HUDEP-2 (cell line): Measurements from ENCODE around the gene KRT72.

Experiments used
- DNase-seq, 76 experiments: peaks; one replicate each; lab custom pipeline; 2025; ENCODE audit not compliant: unreplicated experiment in 76 of 76; lab: John Stamatoyannopoulos, UW

Gene KRT72

DNA sequence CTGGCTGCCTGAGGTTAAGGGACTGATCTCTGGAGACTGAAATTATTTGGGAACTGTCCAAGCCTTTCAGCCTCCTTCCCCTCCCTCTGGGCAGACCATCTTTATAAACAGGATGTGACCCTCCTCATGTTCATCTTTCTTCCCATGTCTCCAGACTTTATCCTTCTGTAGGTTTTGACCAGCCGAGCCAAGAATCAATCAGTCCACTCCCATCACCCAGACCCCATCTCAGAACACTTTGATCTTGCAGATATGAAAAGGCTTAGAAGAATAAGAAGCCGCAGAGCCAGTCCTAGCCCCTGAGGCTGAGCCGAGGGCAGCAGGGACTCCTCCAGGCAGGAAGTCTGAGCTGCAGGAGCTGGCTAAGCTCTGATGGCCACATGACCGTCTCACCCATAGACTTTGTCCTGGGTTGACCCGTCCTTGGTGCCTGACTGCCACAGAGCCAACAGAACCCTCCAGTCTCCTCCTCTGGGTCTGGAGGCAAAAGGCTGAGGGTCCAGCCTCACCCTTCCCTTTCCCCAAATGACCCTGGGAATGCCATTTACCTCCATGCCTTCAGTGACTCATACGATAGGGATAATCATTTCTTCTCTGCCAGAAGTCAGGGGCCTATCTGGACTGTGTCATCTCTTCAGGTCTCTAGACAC is 49.9 kb downstream of the KRT72 start:
- no peak for DNase-seq

DNA sequence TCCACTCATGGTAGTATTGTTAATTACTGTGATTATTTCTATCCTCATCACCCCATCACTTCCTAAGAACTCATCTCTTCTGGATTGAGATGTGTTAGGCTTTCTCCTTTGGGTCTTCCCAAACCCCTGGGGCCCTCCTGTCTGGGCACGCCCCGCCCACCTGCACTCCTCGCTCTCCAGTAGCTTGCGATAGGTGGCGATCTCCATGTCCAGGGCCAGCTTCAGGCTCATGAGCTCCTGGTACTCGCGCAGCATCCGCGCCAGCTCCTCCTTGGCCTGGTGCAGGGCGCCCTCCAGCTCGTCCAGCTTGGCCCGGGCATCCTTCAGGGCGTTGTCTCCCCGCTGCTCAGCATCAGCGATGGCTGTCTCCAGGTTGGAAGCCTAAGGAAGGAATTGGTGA is 55.1 kb downstream of the KRT72 start:
- no peak for DNase-seq

- DNase-seq = no peak
Observed at GRCh38 chr12:52543985-52544883, 57.0 kb downstream of the KRT72 start.

DNA sequence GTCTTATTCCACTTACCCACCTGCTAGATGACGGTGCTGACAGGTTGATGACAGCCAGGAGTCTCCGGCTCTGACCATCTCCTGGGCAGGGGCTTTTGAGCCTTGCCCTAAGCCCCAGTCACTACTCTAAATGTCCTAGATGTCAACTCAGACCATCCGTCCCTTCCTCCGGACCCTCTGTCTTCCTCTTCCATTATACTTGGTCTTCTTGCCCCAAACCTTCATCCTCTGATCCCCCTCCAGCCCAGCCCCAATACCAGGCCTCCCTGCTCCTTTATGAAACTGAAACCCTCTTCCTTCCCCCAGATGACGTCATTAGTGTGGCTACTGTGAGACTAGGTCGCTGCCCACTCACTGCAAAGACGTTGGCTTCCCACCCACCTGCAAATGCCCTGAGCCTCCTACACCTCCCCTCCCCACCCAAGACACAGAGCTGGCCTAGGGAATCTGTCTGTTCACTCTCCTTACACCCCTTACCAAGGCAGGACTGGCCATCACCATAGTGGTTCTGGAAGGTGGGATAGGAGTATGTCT is 58.4 kb downstream of the KRT72 start:
- DNase-seq = no peak

DNA sequence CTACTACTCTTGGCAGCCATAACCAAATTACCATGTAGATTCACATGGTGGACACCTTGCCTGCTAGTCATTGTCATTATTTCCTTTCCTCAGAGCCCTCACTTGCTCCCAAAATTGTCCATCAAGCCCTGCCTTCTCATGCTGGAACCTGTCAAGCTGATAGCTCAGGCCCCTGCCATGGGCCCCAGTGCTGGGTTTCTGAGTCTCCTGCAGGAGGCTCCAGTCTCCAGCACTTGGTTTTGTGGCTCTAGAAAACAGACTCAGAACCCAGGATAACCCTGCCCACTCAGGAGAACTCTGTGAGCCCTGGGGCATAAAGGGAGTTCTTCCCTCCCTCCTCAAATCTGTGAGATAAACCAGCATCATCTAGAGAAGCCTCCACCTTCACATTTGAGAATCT is 59.1 kb downstream of the KRT72 start:
- DNase-seq = peak in 3 of 76 experiments; percentile 1 to 4 (median 3)

- DNase-seq = no peak
Observed at GRCh38 chr12:52541709-52542108, 59.6 kb downstream of the KRT72 start.

- DNase-seq = no peak
Observed at GRCh38 chr12:52540531-52540930, 60.7 kb downstream of the KRT72 start.

- no peak for DNase-seq
Observed at GRCh38 chr12:52539821-52540173, 61.5 kb downstream of the KRT72 start.

DNA sequence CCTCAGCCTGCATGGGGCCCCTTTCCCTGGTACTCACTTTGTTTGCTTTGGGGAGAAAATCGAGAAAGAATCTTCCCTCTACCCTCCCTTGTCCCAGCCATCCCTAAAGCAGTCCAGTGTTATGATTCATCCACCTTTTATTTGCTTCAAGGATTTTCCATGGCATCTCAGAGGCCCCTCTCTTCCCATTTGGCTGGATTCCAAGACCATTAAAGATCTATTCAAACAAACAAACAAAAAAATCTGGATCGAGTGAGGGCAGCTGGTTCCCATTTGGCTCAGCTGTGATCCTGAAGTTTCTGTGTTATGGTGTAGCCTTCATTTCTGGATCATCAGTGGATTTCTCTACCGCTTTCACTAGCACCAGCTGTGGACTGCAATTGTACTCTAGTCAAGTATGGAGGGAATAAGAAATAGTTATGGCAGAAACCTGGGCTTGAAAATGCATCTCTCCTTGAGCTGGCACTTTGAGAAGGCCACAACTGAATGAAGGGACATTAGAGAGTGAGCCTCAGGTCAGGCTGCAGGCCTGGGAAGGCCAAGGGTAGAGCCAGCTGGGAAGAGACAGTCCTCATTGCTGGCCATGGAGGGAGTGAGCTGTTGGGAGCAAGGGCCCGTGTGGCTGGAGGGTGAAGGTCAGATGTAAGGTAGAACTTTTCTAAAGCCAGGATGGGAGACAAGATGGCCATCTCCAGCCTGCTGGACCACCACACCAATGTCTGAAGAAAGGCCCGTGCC is 62.0 kb downstream of the KRT72 start:
- no peak for DNase-seq

DNA sequence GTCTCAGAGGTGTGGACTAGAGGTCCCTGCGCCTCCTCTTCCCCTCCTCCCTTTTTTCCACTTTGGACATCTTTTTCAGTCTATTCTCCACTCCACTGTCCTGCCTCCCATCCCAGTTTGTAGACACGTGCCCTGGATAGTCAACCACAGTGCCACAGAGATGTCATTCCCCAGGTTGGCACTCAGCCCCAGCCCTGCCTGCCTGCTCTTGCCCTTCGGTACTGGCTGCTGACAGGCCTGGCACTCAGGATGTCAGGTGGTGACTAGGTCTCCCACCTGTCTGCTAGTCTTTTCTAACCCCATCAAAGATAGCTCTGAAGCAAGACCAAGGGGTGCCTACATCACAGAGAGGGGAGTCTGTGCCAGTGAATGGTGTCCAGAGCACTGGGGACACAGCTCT is 64.2 kb downstream of the KRT72 start:
- no peak for DNase-seq
